ENCODE data around the gene TENM4.

DNA sequence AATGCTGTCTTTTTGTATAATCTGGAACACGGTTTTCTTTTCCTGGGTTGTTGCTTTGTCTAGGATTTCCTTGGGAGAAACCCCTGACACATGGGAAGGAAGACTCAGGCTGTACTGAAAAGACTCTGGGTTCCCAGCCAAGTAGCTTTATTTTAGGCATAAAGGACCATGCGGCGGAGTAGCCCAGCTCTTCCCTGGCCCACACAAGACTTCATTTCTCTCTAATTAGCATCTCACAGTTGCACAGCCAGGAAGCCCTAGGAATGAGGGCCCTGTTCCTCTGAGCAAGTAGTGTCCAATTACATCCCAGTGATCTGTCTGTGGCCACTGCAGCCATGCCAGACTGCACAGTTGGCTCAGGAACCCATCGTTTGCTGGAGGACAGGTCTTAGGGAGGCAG, 319.5 kb downstream of the TENM4 start:
- TF ChIP-seq RAD21 (IDR thresholded peaks at IDR 0.05 in 1 of 2, conservative IDR thresholded peaks at IDR 0.05 in 1 of 2; ENCODE audit: low read depth in 2 of 2, low read length in 2 of 2) (no peak), POLR2A (IDR thresholded peaks at IDR 0.05; ENCODE audit: control extremely low read depth in 1 of 2, low read depth in 2 of 2, low read length in 2 of 2) (no peak), SUZ12 (IDR thresholded peaks at IDR 0.05; ENCODE audit: low read length) (no peak), JUN (IDR thresholded peaks at IDR 0.05; ENCODE audit: low read depth, low read length) (no peak), TCF12 (IDR thresholded peaks at IDR 0.05; ENCODE audit: low read depth, low read length) (no peak), GABPA (IDR thresholded peaks at IDR 0.05; ENCODE audit: borderline replicate concordance, insufficient read depth, low read length) (no peak), BRCA1 (IDR thresholded peaks at IDR 0.05; ENCODE audit: low read depth, low read length) (no peak), EZH2 (IDR thresholded peaks at IDR 0.05; ENCODE audit: low read depth, low read length, severe bottlenecking) (no peak), POLR2AphosphoS5 (IDR thresholded peaks at IDR 0.05; ENCODE audit: low read depth, low read length) (no peak), NRF1 (IDR thresholded peaks at IDR 0.05; ENCODE audit: low read depth, low read length) (no peak)
- TF ChIP-seq, protein P1, sequence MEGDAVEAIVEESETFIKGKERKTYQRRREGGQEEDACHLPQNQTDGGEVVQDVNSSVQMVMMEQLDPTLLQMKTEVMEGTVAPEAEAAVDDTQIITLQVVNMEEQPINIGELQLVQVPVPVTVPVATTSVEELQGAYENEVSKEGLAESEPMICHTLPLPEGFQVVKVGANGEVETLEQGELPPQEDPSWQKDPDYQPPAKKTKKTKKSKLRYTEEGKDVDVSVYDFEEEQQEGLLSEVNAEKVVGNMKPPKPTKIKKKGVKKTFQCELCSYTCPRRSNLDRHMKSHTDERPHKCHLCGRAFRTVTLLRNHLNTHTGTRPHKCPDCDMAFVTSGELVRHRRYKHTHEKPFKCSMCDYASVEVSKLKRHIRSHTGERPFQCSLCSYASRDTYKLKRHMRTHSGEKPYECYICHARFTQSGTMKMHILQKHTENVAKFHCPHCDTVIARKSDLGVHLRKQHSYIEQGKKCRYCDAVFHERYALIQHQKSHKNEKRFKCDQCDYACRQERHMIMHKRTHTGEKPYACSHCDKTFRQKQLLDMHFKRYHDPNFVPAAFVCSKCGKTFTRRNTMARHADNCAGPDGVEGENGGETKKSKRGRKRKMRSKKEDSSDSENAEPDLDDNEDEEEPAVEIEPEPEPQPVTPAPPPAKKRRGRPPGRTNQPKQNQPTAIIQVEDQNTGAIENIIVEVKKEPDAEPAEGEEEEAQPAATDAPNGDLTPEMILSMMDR (IDR thresholded peaks at IDR 0.05; ENCODE audit: control extremely low read depth in 1 of 3, insufficient read depth in 1 of 3, low read depth in 1 of 3, low read length in 3 of 3) = no peak
